ENCODE results near the gene ZNF444.

DNA sequence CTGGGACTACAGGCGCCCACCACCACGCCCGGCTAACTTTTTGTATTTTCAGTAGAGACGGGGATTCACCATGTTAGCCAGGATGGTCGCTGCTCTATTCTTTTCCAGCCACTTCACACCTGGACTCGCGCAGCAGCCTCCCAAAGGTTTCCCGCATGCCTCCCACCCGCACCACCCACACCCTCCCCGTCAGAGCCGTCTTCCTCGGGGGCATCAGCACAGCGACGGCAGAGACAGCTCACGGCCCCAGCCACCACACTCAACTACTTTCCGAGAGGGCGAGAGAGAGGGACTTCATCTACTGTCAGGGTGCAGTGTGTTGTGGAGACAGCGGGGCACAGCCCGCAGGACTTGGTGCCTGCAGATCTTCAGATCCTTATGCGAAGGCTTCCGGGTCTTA, 25.6 kb upstream of the ZNF444 start:
- TF ChIP-seq, protein P1, sequence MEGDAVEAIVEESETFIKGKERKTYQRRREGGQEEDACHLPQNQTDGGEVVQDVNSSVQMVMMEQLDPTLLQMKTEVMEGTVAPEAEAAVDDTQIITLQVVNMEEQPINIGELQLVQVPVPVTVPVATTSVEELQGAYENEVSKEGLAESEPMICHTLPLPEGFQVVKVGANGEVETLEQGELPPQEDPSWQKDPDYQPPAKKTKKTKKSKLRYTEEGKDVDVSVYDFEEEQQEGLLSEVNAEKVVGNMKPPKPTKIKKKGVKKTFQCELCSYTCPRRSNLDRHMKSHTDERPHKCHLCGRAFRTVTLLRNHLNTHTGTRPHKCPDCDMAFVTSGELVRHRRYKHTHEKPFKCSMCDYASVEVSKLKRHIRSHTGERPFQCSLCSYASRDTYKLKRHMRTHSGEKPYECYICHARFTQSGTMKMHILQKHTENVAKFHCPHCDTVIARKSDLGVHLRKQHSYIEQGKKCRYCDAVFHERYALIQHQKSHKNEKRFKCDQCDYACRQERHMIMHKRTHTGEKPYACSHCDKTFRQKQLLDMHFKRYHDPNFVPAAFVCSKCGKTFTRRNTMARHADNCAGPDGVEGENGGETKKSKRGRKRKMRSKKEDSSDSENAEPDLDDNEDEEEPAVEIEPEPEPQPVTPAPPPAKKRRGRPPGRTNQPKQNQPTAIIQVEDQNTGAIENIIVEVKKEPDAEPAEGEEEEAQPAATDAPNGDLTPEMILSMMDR (optimal IDR thresholded peaks at IDR 0.05 in 1 of 3, IDR thresholded peaks at IDR 0.05 in 1 of 3, conservative IDR thresholded peaks at IDR 0.05 in 1 of 3; ENCODE audit: extremely low read depth in 1 of 3, insufficient read depth in 2 of 3, low read length in 3 of 3), result no peak
- TF ChIP-seq EZH2 (IDR thresholded peaks at IDR 0.05; ENCODE audit: low read length), result no peak

Measured in keratinocyte (primary cell).